Liver (tissue), 9 donors: Measurements from ENCODE around the gene SPARC. TPM values are rescaled to one million over a fixed set of nuclear protein-coding genes. Genes with fewer than 3 reads are reported as not detected.

Experiments used
- DNase-seq: peaks from one replicate; pipeline ENCODE4 v3.0.0-alpha.2; 2017; ENCODE audit warnings: low spot score
- H3K27ac ChIP-seq, 2 donors: one replicate each; pipeline ENCODE4 v1.7.0; 2013; ENCODE audit warnings: inconsistent platforms in 2 of 2, low read length in 2 of 2, control low read depth in 1 of 2, low read depth in 1 of 2, mild to moderate bottlenecking in 1 of 2
- H3K27me3 ChIP-seq, 4 donors: one replicate each; pipeline versions ENCODE4 v1.6.1 to v1.7.0; 2013; ENCODE audit warnings: low read length in 3 of 4, inconsistent platforms in 1 of 4, mild to moderate bottlenecking in 1 of 4, moderate library complexity in 1 of 4; ENCODE audit not compliant: control insufficient read depth in 4 of 4, insufficient read depth in 4 of 4
- H3K36me3 ChIP-seq, 4 donors: one replicate each; pipeline versions ENCODE4 v1.6.1 to v1.7.0; 2013; ENCODE audit warnings: low read length in 3 of 4, mild to moderate bottlenecking in 3 of 4, low read depth in 1 of 4, moderate library complexity in 1 of 4; ENCODE audit not compliant: control insufficient read depth in 4 of 4, insufficient read depth in 3 of 4
- H3K4me1 ChIP-seq, 4 donors: one replicate each; pipeline versions ENCODE4 v1.6.1 to v1.7.0; 2013; ENCODE audit warnings: low read length in 3 of 4, mild to moderate bottlenecking in 3 of 4, moderate library complexity in 1 of 4; ENCODE audit not compliant: control insufficient read depth in 4 of 4, insufficient read depth in 4 of 4
- H3K4me3 ChIP-seq, 3 donors: one replicate each; pipeline versions ENCODE4 v1.6.1 to v1.7.0; 2013; ENCODE audit warnings: low read length in 3 of 3, control low read depth in 1 of 3, low read depth in 1 of 3, mild to moderate bottlenecking in 1 of 3
- H3K9ac ChIP-seq, 2 donors: one replicate each; pipeline ENCODE4 v1.7.0; 2013; ENCODE audit warnings: low read length in 2 of 2, mild to moderate bottlenecking in 2 of 2, moderate library complexity in 2 of 2, control low read depth in 1 of 2, low read depth in 1 of 2
- H3K9me3 ChIP-seq, 4 donors: one replicate each; pipeline versions ENCODE4 v1.6.1 to v1.7.0; 2013; ENCODE audit warnings: low read length in 3 of 4; ENCODE audit not compliant: control insufficient read depth in 4 of 4
- ATF3 ChIP-seq: IDR thresholded peaks from 2 replicates; pipeline ENCODE4 v1.6.1; 2016; ENCODE audit warnings: antibody characterized with exemption
- EGR1 ChIP-seq, 2 donors: IDR thresholded peaks; 2 replicates each; pipeline ENCODE4 v1.6.1; 2016 to 2018; ENCODE audit warnings: antibody characterized with exemption in 2 of 2, low read depth in 2 of 2
- FOXA1 ChIP-seq: IDR thresholded peaks from 2 replicates; pipeline ENCODE4 v1.6.1; 2016; ENCODE audit warnings: antibody characterized with exemption
- FOXA2 ChIP-seq: IDR thresholded peaks from 2 replicates; pipeline ENCODE4 v1.6.1; 2016; ENCODE audit warnings: antibody characterized with exemption
- GABPA ChIP-seq, 2 donors: IDR thresholded peaks in 1 of 2; conservative IDR thresholded peaks in 1 of 2; 2 replicates each; pipeline ENCODE4 v1.6.1; 2016; ENCODE audit warnings: antibody characterized with exemption in 2 of 2, mild to moderate bottlenecking in 1 of 2, moderate library complexity in 1 of 2
- HNF4A ChIP-seq, 2 donors: conservative IDR thresholded peaks; 2 replicates each; pipeline ENCODE4 v1.6.1; 2016; ENCODE audit warnings: antibody characterized with exemption in 2 of 2, mild to moderate bottlenecking in 2 of 2
- HNF4G ChIP-seq: IDR thresholded peaks from 2 replicates; pipeline ENCODE4 v1.6.1; 2016; ENCODE audit warnings: antibody characterized with exemption
- JUND ChIP-seq, 2 donors: IDR thresholded peaks; 2 replicates each; pipeline ENCODE4 v1.6.1; 2016; ENCODE audit warnings: antibody characterized with exemption in 2 of 2
- MAX ChIP-seq: IDR thresholded peaks from 2 replicates; pipeline ENCODE4 v1.6.1; 2016; ENCODE audit warnings: antibody characterized with exemption
- NR2F2 ChIP-seq: IDR thresholded peaks from 2 replicates; pipeline ENCODE4 v1.6.1; 2016; ENCODE audit warnings: antibody characterized with exemption
- RAD21 ChIP-seq, 2 donors: IDR thresholded peaks; 2 replicates each; pipeline ENCODE4 v1.6.1; 2016; ENCODE audit warnings: antibody characterized with exemption in 2 of 2, mild to moderate bottlenecking in 2 of 2
- REST ChIP-seq: IDR thresholded peaks from 2 replicates; pipeline ENCODE4 v1.6.1; 2016; ENCODE audit warnings: antibody characterized with exemption, mild to moderate bottlenecking
- RXRA ChIP-seq, 2 donors: IDR thresholded peaks; 2 replicates each; pipeline ENCODE4 v1.6.1; 2017 to 2018; ENCODE audit warnings: antibody characterized with exemption in 2 of 2, mild to moderate bottlenecking in 1 of 2
- SP1 ChIP-seq: IDR thresholded peaks from 2 replicates; pipeline ENCODE4 v1.6.1; 2018; ENCODE audit warnings: antibody characterized with exemption, mild to moderate bottlenecking
- TAF1 ChIP-seq: conservative IDR thresholded peaks from 2 replicates; pipeline ENCODE4 v1.6.1; 2016; ENCODE audit warnings: antibody characterized with exemption, mild to moderate bottlenecking
- YY1 ChIP-seq: IDR thresholded peaks from 2 replicates; pipeline ENCODE4 v1.6.1; 2016; ENCODE audit warnings: antibody characterized with exemption, mild to moderate bottlenecking
- WGBS: extraction: QIAGEN DNeasy Blood & Tissue Kit; methylation state at CpG from one replicate; pipeline ENCODE4 v1.1.7; 2013; 5-methylcytosine and 5-hydroxymethylcytosine counted together
- polyA plus RNA-seq, 2 donors: library from polyadenylated mRNA; stranded (reverse) in 1 of 2; unstranded in 1 of 2; fragments of 200-250 nt in 1 of 2; fragments of >200 nt in 1 of 2; fragmentation: Nextera tagmentation in 1 of 2; extraction: Ambion mirVana in 1 of 2; gene quantifications; one replicate each; pipeline versions ENCODE4 v1.2.1 to v1.2.3, GENCODE V29; 2013 to 2015
- total RNA-seq, 2 donors: library from RNA; depleted of rRNA; stranded (reverse); fragments of >200 nt; gene quantifications; one replicate each; pipeline ENCODE4 v1.2.3, GENCODE V29; 2014
- TF ChIP-seq, protein P1 (sequence below): fragments of 150-350 bp; IDR thresholded peaks from 2 replicates; pipeline ENCODE4 v1.5.1; 2017; ENCODE audit warnings: improper control_type of control experiment, low read depth, low read length; ENCODE audit not compliant: missing input control
- TF ChIP-seq, protein P2 (sequence below): IDR thresholded peaks from 2 replicates; pipeline ENCODE4 v1.6.1; 2016; ENCODE audit warnings: antibody characterized with exemption
- donor health status: healthy.
- donor health status: healthy.
- donor health status: healthy.
- donor health status: healthy.
- donor health status: healthy.

Gene SPARC
- total and polyA plus RNA-seq, 4 donors, result 96.6 to 269 (median 110) TPM

DNA sequence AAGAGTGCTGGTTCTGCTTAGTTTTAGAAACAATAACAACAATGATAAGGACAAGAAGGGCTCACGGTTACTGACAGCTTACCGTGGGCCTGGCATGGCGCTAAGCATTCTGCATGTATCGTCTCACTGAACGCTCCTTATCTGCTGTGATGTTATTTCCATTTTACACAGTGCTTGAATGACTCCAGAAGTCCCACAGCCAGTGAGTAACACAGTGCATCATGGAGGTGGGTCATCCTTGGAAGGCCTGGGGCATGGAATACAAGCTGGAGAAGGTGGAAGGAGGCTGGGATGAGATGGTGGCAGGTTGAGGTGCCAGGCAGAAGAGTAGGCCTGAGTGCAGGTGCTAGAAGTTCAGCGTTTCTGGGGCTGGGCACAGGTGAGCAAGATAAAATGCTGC, 59.1 kb downstream of the SPARC start:
- H3K36me3 ChIP-seq, result no peaks in the 10 kb centered on the region
- H3K4me3 ChIP-seq, result no peak overlapping the region
- no peak for TF ChIP-seq HNF4G
- TF ChIP-seq, protein P1, sequence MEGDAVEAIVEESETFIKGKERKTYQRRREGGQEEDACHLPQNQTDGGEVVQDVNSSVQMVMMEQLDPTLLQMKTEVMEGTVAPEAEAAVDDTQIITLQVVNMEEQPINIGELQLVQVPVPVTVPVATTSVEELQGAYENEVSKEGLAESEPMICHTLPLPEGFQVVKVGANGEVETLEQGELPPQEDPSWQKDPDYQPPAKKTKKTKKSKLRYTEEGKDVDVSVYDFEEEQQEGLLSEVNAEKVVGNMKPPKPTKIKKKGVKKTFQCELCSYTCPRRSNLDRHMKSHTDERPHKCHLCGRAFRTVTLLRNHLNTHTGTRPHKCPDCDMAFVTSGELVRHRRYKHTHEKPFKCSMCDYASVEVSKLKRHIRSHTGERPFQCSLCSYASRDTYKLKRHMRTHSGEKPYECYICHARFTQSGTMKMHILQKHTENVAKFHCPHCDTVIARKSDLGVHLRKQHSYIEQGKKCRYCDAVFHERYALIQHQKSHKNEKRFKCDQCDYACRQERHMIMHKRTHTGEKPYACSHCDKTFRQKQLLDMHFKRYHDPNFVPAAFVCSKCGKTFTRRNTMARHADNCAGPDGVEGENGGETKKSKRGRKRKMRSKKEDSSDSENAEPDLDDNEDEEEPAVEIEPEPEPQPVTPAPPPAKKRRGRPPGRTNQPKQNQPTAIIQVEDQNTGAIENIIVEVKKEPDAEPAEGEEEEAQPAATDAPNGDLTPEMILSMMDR, result no peak
- no peak for TF ChIP-seq JUND (IDR thresholded peaks at IDR 0.05)
- TF ChIP-seq YY1, result no peak
- no peak overlapping the region for H3K9ac ChIP-seq
- H3K27me3 ChIP-seq, result no peaks in the 10 kb centered on the region
- no peak overlapping the region for H3K27ac ChIP-seq
- no peaks in the 10 kb centered on the region for H3K9me3 ChIP-seq
- DNase-seq, result no peak
- no peaks in the 10 kb centered on the region for H3K4me1 ChIP-seq
- 85% methylated on average over 6 of the region's 6 CpGs for WGBS

DNA sequence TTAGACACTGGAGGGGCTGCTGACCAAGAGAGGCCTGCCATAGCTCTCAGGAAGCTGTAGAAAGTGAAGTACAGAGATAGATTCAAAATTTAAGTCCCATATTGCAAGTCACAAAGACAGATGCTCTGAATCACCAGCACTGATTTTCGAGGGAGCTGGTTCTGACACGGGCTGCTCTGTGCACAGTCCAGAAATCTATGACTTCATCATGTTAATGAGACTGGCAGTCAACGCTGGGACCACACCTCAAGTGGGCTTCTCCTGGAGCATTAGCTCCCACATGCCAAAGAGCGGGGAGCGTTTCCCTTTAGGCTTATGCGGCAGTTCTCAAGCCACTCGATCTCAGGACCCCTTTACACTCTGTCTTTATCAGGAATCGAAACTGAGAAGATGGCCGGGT, 61.4 kb downstream of the SPARC start:
- Histone ChIP-seq H3K27ac (no peak overlapping the region), H3K36me3 (no peaks in the 10 kb centered on the region), H3K4me3 (no peak overlapping the region), H3K9me3 (no peaks in the 10 kb centered on the region), H3K9ac (no peak overlapping the region), H3K4me1 (no peaks in the 10 kb centered on the region), H3K27me3 (peaks cover 0 to 3% (median 1%) of the 10 kb centered on the region in 4 donors)
- TF ChIP-seq, protein P1, result no peak
- TF ChIP-seq GABPA (IDR thresholded peaks at IDR 0.05 in 1 of 2, conservative IDR thresholded peaks at IDR 0.05 in 1 of 2), result no peak
- no peak for TF ChIP-seq NR2F2
- no peak for TF ChIP-seq RXRA (IDR thresholded peaks at IDR 0.05)
- TF ChIP-seq, protein P2, sequence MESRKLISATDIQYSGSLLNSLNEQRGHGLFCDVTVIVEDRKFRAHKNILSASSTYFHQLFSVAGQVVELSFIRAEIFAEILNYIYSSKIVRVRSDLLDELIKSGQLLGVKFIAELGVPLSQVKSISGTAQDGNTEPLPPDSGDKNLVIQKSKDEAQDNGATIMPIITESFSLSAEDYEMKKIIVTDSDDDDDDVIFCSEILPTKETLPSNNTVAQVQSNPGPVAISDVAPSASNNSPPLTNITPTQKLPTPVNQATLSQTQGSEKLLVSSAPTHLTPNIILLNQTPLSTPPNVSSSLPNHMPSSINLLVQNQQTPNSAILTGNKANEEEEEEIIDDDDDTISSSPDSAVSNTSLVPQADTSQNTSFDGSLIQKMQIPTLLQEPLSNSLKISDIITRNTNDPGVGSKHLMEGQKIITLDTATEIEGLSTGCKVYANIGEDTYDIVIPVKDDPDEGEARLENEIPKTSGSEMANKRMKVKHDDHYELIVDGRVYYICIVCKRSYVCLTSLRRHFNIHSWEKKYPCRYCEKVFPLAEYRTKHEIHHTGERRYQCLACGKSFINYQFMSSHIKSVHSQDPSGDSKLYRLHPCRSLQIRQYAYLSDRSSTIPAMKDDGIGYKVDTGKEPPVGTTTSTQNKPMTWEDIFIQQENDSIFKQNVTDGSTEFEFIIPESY, result no peak
- TF ChIP-seq SP1, result no peak
- TF ChIP-seq HNF4G, result no peak
- TF ChIP-seq TAF1, result no peak
- TF ChIP-seq FOXA1, result no peak
- no peak for TF ChIP-seq MAX
- no peak for TF ChIP-seq REST
- TF ChIP-seq HNF4A (conservative IDR thresholded peaks at IDR 0.05), result no peak
- no peak for TF ChIP-seq RAD21 (IDR thresholded peaks at IDR 0.05)
- TF ChIP-seq ATF3, result no peak
- no peak for TF ChIP-seq YY1
- no peak for TF ChIP-seq FOXA2
- TF ChIP-seq JUND (IDR thresholded peaks at IDR 0.05), result no peak
- TF ChIP-seq EGR1 (IDR thresholded peaks at IDR 0.05; ENCODE audit: low read depth in 2 of 2), result no peak
- 87% methylated on average over 9 of the region's 9 CpGs for WGBS
- DNase-seq, result no peak
